ENCODE measurements around the gene ACAD9. TPM values are rescaled to one million over a fixed set of nuclear protein-coding genes. Genes with fewer than 3 reads are reported as not detected.
"Not testable (repeated sequence)": the region's sequence is repeated elsewhere in the genome, so short reads cannot be mapped to it uniquely, and the experiment has no call there.

Gene ACAD9
- total RNA-seq (10 to 100 TPM; 29.9 to 44.9 (median 36.7) TPM), polyA plus RNA-seq (10 to 100 TPM; 24.6 to 25.8 TPM)
- long read RNA-seq, donor 1, transcript ACAD9-201 (18 exons, 2,454 nt) = major isoform, 40 of 54 reads
- long read RNA-seq, donor 1, partial matches to known transcripts = 8 of 54 reads
- long read RNA-seq, donor 1, other reads (novel, unspliced or antisense) = 4 of 54 reads
- long read RNA-seq, donor 2, transcript ACAD9-201 (18 exons, 2,454 nt) = major isoform, 180 of 213 reads
- long read RNA-seq, donor 2, partial matches to known transcripts = 19 of 213 reads
- long read RNA-seq, donor 2, other reads (novel, unspliced or antisense) = 10 of 213 reads
- long read RNA-seq, donor 3, transcript ACAD9-201 (18 exons, 2,454 nt) = major isoform, 24 of 31 reads
- long read RNA-seq, donor 3, partial matches to known transcripts = 2 of 31 reads
- long read RNA-seq, donor 3, other reads (novel, unspliced or antisense) = 3 of 31 reads

DNA sequence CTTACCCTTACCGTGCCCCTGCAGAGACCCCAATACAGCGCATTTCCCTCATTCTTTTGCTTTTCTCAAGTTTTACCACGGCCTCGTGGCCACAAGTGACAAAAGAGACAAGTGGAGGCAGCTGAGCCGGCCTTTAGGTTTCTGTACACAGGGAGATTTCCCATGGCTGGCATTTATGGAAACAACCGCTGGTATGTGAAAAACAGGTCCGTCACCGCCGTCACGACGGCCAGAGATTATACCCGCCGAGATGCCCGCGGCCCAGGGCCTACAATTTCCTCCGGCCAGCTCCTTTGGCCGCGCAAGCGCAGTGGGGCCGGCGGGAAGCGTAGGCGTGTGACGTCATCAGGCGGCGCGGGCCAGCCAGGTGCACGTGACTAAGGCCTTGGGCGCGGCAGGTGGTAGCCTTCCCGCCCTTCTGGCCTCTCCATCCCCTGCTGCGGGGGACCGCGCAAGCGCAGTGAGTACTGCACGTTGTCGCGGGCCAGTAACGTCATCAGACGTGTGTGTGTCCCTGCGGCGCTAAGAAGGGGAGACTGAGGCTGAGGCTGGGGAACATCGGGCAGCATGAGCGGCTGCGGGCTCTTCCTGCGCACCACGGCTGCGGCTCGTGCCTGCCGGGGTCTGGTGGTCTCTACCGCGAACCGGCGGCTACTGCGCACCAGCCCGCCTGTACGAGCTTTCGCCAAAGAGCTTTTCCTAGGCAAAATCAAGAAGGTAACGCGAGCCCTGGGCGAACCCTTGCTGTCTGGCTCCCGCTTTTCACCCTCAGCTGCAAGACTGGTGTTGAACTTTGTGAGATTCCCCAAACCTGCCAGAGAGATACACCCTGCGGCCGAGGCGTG is at the start of gene ACAD9:
ACAD9 (plus strand) TSS at position 496 of the 845 bp plus-strand sequence; CDS start at position 568, 72 bp downstream.
- intact Hi-C loops (cut with DNase I) = no loop called here
- ATAC-seq (peak; percentile 94 to 98 (median 97)), DNase-seq (peak; percentile 97 to 99 (median 98))
- peak within 1 kb of the TSS; percentile 40 to 92 (median 76) for H3K4me3 ChIP-seq
- peaks cover 0 to 62% (median 30%) of the 10 kb centered on the region in 12 donors for H3K4me1 ChIP-seq
- H3K27me3 ChIP-seq = no peaks in the 10 kb centered on the region
- peaks cover 0 to 28% (median 2%) of the 10 kb centered on the region in 9 donors for H3K36me3 ChIP-seq
- H3K27ac ChIP-seq = peak within 1 kb of the TSS; percentile 83 to 98 (median 95)
- no peaks in the 10 kb centered on the region for H3K9me3 ChIP-seq
- peak in 1 of 2 donors; percentile 90 for TF ChIP-seq POLR2A (IDR thresholded peaks at IDR 0.05)
- TF ChIP-seq, protein P1, sequence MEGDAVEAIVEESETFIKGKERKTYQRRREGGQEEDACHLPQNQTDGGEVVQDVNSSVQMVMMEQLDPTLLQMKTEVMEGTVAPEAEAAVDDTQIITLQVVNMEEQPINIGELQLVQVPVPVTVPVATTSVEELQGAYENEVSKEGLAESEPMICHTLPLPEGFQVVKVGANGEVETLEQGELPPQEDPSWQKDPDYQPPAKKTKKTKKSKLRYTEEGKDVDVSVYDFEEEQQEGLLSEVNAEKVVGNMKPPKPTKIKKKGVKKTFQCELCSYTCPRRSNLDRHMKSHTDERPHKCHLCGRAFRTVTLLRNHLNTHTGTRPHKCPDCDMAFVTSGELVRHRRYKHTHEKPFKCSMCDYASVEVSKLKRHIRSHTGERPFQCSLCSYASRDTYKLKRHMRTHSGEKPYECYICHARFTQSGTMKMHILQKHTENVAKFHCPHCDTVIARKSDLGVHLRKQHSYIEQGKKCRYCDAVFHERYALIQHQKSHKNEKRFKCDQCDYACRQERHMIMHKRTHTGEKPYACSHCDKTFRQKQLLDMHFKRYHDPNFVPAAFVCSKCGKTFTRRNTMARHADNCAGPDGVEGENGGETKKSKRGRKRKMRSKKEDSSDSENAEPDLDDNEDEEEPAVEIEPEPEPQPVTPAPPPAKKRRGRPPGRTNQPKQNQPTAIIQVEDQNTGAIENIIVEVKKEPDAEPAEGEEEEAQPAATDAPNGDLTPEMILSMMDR (IDR thresholded peaks at IDR 0.05) = no peak
- 0 to 1% (median 0%) methylated on average over 33 to 65 of the region's 65 CpGs for WGBS, 4 donors

DNA sequence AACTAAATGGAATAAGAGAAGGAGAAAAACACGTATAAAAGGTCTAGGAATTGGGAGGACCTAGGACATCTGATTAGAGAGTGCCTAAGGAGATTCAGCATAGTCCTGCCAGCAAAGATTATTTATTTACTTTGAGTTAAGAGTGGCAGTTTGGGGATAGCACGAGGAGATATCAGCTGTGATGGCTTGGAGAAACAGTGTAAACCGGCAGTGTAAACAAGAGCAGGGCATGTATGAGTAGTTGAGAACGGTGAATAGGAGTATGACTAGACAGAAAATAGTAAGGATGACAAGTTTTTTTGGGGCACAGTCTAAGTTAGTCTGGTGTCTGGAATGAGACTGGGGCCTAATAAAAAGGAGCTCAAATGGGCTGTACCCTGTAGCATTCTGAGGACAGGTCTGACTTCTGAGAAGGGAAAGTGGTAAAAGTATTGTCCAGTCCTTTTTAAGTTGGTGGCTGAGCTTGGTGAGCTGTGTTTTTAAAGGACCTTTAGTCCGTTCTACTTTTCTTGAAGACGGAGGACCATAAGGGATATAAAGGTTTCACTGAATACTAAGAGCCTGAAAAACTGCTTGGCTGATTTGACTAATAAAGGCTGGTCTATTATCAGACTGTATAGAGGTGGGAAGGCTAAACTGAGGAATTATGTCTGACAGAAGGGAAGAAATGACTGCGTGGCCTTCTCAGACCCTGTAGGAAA is 49.3 kb upstream of the ACAD9 start:
- H3K4me1 ChIP-seq; H3K27ac ChIP-seq; H3K27me3 ChIP-seq; DNase-seq; ATAC-seq; H3K36me3 ChIP-seq; H3K4me3 ChIP-seq; intact Hi-C loops (cut with DNase I); H3K9me3 ChIP-seq: not testable (repeated sequence)
- 76 to 81% (median 78%) methylated on average over 7 of the region's 7 CpGs for WGBS, 4 donors

DNA sequence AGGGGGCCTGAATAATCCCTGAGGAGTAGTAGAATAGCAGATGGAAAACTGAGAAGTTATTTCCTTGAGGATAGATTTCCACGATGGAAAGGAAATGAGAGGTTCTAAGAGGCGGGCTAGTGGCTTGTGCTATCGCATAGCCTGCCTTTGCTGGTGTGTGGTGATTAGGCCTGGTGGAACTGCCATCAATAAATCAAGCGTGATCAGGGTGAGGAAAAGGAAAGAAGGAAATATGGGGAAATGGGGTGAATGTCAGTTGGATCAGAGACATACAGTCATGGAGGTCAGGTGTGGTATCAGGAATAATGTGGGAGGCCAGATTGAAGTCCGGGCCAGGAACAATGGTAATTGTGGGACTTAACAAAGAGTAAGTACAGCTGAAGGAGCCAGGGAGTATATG is 48.7 kb upstream of the ACAD9 start:
- H3K4me3 ChIP-seq; H3K9me3 ChIP-seq; H3K36me3 ChIP-seq; H3K27me3 ChIP-seq; intact Hi-C loops (cut with DNase I); H3K4me1 ChIP-seq; H3K27ac ChIP-seq; DNase-seq; ATAC-seq: not testable (repeated sequence)
- WGBS, 4 donors = 74 to 80% (median 79%) methylated on average over 5 of the region's 5 CpGs

DNA sequence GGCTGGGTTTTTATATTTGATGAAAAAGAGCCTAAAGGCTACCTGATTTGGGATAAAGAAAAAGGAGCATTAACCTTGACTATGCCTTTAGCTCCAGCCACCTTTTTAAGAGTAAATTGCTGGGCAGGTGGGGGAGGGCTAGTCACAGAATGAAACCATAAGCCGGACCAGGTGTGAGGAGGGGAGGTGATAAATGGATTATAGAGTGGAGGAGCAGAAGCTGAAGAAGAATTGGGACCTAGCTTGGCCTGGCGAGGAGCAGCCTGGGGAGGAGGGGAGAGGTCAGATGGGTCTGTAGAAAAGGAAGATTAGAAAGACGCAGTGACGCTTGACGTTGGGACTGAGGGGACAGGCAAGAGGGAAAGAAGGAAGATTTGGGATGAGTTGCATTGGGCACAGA is 46.4 kb upstream of the ACAD9 start:
- H3K4me3 ChIP-seq; H3K27ac ChIP-seq; H3K9me3 ChIP-seq; ATAC-seq; H3K4me1 ChIP-seq; intact Hi-C loops (cut with DNase I); DNase-seq; H3K27me3 ChIP-seq; H3K36me3 ChIP-seq: not testable (repeated sequence)
- WGBS, 4 donors = 78 to 83% (median 80%) methylated on average over 5 of the region's 5 CpGs

DNA sequence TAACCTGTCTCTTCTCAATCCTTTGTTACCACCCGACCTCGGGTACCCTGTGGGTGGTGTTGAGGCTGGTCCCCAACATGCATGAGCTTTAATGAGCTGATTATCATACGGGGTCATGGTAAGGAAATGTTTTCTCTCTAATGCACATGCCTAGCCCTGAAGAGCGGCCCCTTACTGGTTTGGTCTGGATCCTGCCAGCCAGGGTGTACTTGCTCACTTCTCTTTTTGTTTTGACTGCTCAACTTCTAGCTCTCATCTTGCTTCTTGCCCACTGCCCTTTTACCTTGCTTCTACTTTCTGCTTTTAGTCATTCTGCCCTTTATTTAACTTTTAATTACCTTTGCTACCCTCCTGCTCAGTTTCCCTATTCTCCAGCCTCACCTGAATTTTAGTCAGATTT is 44.3 kb upstream of the ACAD9 start:
- Histone ChIP-seq H3K36me3 (no peaks in the 10 kb centered on the region), H3K27ac (no peak overlapping the region), H3K27me3 (no peaks in the 10 kb centered on the region), H3K4me1 (no peaks in the 10 kb centered on the region), H3K4me3 (no peak overlapping the region), H3K9me3 (no peaks in the 10 kb centered on the region)
- no peak for DNase-seq
- TF ChIP-seq, protein P1 (IDR thresholded peaks at IDR 0.05) = no peak
- TF ChIP-seq POLR2A (IDR thresholded peaks at IDR 0.05) = no peak
- intact Hi-C loops (cut with DNase I) = no loop called here
- WGBS, 4 donors = 86 to 96% (median 91%) methylated on average over 4 of the region's 4 CpGs
- no peak for ATAC-seq
